Measurements from ENCODE around the gene MYF6. TPM values are rescaled to one million over a fixed set of nuclear protein-coding genes. Genes with fewer than 3 reads are reported as not detected.

The MYF6 gene
- total and polyA plus RNA-seq, 2 donors (not counting 1 experiment from before 2014, with no cell fraction given): not detected

DNA sequence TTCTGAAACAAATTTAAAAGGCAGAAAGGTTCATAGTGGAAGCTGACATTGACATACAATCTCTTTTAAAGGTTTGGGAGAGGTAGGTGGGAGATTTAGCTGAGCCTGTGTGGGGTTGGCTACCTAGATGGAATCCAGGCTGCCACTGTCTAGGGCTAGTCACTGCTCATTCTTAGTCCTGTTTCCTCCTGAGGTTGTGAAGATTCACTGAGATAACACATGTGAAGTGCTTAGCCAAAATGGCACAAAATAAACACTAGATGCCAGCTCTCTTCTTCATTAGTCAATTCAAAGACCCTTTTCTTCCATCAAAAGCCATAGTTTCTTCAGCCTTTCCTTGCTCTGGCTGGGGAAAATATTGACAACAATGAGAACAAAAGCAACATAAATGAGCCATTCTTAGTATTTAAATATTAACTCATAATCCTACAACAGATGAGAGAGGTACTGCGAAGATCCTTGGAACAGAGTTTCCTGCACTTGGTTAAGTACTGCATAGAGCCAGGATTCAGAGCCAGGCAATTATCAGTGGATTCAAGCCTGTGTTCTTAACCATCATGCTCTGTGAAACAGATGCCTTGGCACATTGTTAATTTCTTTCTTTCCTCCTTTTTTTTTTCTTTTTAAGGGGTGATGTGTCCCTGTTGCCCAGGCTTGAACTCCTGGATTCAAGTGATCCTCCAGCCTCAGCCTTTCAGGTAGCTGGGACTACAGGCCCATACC is 3.5 kb downstream of the MYF6 start:
- peaks cover 70% of the 10 kb centered on the region for H3K27me3 Mint-ChIP-seq
- Histone ChIP-seq H4K20me1 (ENCODE audit: control insufficient read depth, insufficient read depth, low read length, poor library complexity, severe bottlenecking) (no peaks in the 10 kb centered on the region), H3K9ac (ENCODE audit: low read length) (no peak overlapping the region), H3K36me3 (replicated peaks in 1 of 2; ENCODE audit: control extremely low read depth in 1 of 2, control insufficient read depth in 1 of 2, extremely low read depth in 1 of 2, insufficient read depth in 2 of 2, low read length in 1 of 2) (no peaks in the 10 kb centered on the region), H3K27ac (ENCODE audit: low read length in 2 of 2) (no peak overlapping the region), H3K4me1 (ENCODE audit: control insufficient read depth in 2 of 2, insufficient read depth in 2 of 2, low read length in 2 of 2) (no peaks in the 10 kb centered on the region), H3K4me2 (replicated peaks; ENCODE audit: low read depth, low read length, poor library complexity, severe bottlenecking) (no peak overlapping the region), H3K9me3 (ENCODE audit: control extremely low read depth in 1 of 3, control insufficient read depth in 2 of 3, insufficient read depth in 1 of 3, low read length in 2 of 3) (peaks cover 0 to 11% (median 0%) of the 10 kb centered on the region in 3 donors), H3K79me2 (ENCODE audit: control insufficient read depth, insufficient read depth, low read length) (no peaks in the 10 kb centered on the region), H2AFZ (ENCODE audit: insufficient read depth, low read depth, low read length, poor library complexity, severe bottlenecking) (no peak overlapping the region), H3K4me3 (ENCODE audit: control extremely low read depth in 1 of 5, extremely low read depth in 1 of 5, insufficient read depth in 1 of 5, low read depth in 2 of 5, low read length in 4 of 5) (no peak overlapping the region), H3K27me3 (replicated peaks in 1 of 4; ENCODE audit: control extremely low read depth in 1 of 4, control insufficient read depth in 3 of 4, insufficient read depth in 4 of 4, low read length in 3 of 4) (peaks cover 0 to 36% (median 16%) of the 10 kb centered on the region in 4 experiments)
- ChIA-PET POLR2A (no interaction called here), CTCF (no interaction called here)
- H3K4me3 Mint-ChIP-seq: no peak overlapping the region
- H3K27ac Mint-ChIP-seq: no peak overlapping the region
- H3K4me1 Mint-ChIP-seq: peaks cover 2% of the 10 kb centered on the region
- ATAC-seq (ENCODE audit: low read depth) (no peak), DNase-seq (no peak)
- 100% methylated on average over 1 of the region's 1 CpG for WGBS (ENCODE audit: insufficient coverage)
- TF ChIP-seq EZH2 (IDR thresholded peaks at IDR 0.05; ENCODE audit: borderline replicate concordance, insufficient read depth, low read depth, low read length, poor library complexity, severe bottlenecking) (no peak), CTCF (IDR thresholded peaks at IDR 0.05) (no peak)
- H3K9me3 Mint-ChIP-seq (ENCODE audit: insufficient read depth): no peaks in the 10 kb centered on the region
- intact Hi-C loops (cut with micrococcal nuclease): no loop called here

DNA sequence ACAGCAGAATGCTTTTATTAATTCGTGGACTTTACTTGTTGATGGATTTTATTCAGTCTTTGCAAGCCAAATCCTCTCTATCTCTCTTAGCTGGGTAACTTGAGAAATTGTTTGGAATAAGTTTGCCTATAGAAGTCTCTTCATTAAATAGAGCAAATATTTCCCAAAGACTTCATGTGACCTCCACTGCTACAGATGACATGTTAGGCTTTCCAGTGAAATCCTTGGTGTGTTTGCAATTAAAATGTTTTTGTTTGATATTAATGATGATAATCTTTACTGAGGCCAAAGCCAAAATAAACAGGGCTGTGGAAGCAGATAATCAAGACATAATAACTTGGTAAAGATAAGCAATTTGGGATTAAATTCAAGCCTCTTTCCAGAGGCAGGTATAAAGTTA is 4.4 kb downstream of the MYF6 start:
- no peak overlapping the region for H3K27ac Mint-ChIP-seq
- Histone ChIP-seq H2AFZ (ENCODE audit: insufficient read depth, low read depth, low read length, poor library complexity, severe bottlenecking) (no peak overlapping the region), H3K27ac (ENCODE audit: low read length in 2 of 2) (no peak overlapping the region), H3K27me3 (replicated peaks in 1 of 4; ENCODE audit: control extremely low read depth in 1 of 4, control insufficient read depth in 3 of 4, insufficient read depth in 4 of 4, low read length in 3 of 4) (peaks cover 0 to 42% (median 15%) of the 10 kb centered on the region in 4 experiments), H3K36me3 (replicated peaks in 1 of 2; ENCODE audit: control extremely low read depth in 1 of 2, control insufficient read depth in 1 of 2, extremely low read depth in 1 of 2, insufficient read depth in 2 of 2, low read length in 1 of 2) (no peaks in the 10 kb centered on the region), H3K9ac (ENCODE audit: low read length) (no peak overlapping the region), H3K4me2 (replicated peaks; ENCODE audit: low read depth, low read length, poor library complexity, severe bottlenecking) (no peak overlapping the region), H4K20me1 (ENCODE audit: control insufficient read depth, insufficient read depth, low read length, poor library complexity, severe bottlenecking) (no peaks in the 10 kb centered on the region), H3K4me3 (ENCODE audit: control extremely low read depth in 1 of 5, extremely low read depth in 1 of 5, insufficient read depth in 1 of 5, low read depth in 2 of 5, low read length in 4 of 5) (no peak overlapping the region), H3K79me2 (ENCODE audit: control insufficient read depth, insufficient read depth, low read length) (no peaks in the 10 kb centered on the region), H3K4me1 (ENCODE audit: control insufficient read depth in 2 of 2, insufficient read depth in 2 of 2, low read length in 2 of 2) (no peaks in the 10 kb centered on the region), H3K9me3 (ENCODE audit: control extremely low read depth in 1 of 3, control insufficient read depth in 2 of 3, insufficient read depth in 1 of 3, low read length in 2 of 3) (peaks cover 0 to 16% (median 0%) of the 10 kb centered on the region in 3 donors)
- peaks cover 73% of the 10 kb centered on the region for H3K27me3 Mint-ChIP-seq
- TF ChIP-seq EZH2 (IDR thresholded peaks at IDR 0.05; ENCODE audit: borderline replicate concordance, insufficient read depth, low read depth, low read length, poor library complexity, severe bottlenecking) (no peak), CTCF (IDR thresholded peaks at IDR 0.05) (no peak)
- CTCF ChIA-PET: no interaction called here
- ATAC-seq (ENCODE audit: low read depth): no peak
- intact Hi-C loops (cut with micrococcal nuclease): no loop called here
- DNase-seq: no peak
- POLR2A ChIA-PET: no interaction called here
- WGBS (ENCODE audit: insufficient coverage): no CpG with 5 or more reads among the region's 1 CpG
- H3K4me1 Mint-ChIP-seq: peaks cover 2% of the 10 kb centered on the region
- no peak overlapping the region for H3K4me3 Mint-ChIP-seq
- H3K9me3 Mint-ChIP-seq (ENCODE audit: insufficient read depth): no peaks in the 10 kb centered on the region

Data from B cell (primary cell).